Osteocyte (in vitro differentiated cells): Measurements from ENCODE around the gene ALG1. TPM values are rescaled to one million over a fixed set of nuclear protein-coding genes. Genes with fewer than 3 reads are reported as not detected.
"Not testable (repeated sequence)": the region's sequence is repeated elsewhere in the genome, so short reads cannot be mapped to it uniquely, and the experiment has no call there.

ENCODE experiments used
- DNase-seq: peaks from one replicate; pipeline ENCODE4 v3.0.0; 2021; ENCODE audit warnings: mixed read lengths; ENCODE audit not compliant: unreplicated experiment; ENCODE audit errors: extremely low spot score
- H3K27ac Mint-ChIP-seq: one replicate; pipeline ENCODE4 v1.8.0; 2021; ENCODE audit warnings: mild to moderate bottlenecking, mixed read lengths; ENCODE audit not compliant: unreplicated experiment
- H3K27me3 Mint-ChIP-seq: one replicate; pipeline ENCODE4 v1.8.0; 2021; ENCODE audit warnings: mixed read lengths; ENCODE audit not compliant: unreplicated experiment
- H3K36me3 Mint-ChIP-seq: one replicate; pipeline ENCODE4 v1.8.0; 2021; ENCODE audit warnings: mixed read lengths; ENCODE audit not compliant: unreplicated experiment
- H3K4me1 Mint-ChIP-seq: one replicate; pipeline ENCODE4 v1.8.0; 2021; ENCODE audit warnings: mixed read lengths; ENCODE audit not compliant: unreplicated experiment
- H3K4me3 Mint-ChIP-seq: one replicate; pipeline ENCODE4 v1.8.0; 2021; ENCODE audit warnings: mild to moderate bottlenecking, moderate library complexity, mixed read lengths; ENCODE audit not compliant: unreplicated experiment
- H3K9me3 Mint-ChIP-seq: one replicate; pipeline ENCODE4 v1.8.0; 2021; ENCODE audit warnings: mixed read lengths; ENCODE audit not compliant: unreplicated experiment
- CTCF ChIP-seq: fragments of 200-600 bp; sonication (generic); IDR thresholded peaks from 2 replicates; pipeline ENCODE4 v1.5.0; 2021; ENCODE audit warnings: antibody characterized with exemption, mild to moderate bottlenecking, moderate library complexity
- total RNA-seq: library from RNA; stranded (reverse); gene quantifications from 2 replicates; pipeline ENCODE4 v1.2.1, GENCODE V29; 2021

ALG1 gene
- total RNA-seq, 1 donor from 2014 or later = 31.6 TPM

DNA sequence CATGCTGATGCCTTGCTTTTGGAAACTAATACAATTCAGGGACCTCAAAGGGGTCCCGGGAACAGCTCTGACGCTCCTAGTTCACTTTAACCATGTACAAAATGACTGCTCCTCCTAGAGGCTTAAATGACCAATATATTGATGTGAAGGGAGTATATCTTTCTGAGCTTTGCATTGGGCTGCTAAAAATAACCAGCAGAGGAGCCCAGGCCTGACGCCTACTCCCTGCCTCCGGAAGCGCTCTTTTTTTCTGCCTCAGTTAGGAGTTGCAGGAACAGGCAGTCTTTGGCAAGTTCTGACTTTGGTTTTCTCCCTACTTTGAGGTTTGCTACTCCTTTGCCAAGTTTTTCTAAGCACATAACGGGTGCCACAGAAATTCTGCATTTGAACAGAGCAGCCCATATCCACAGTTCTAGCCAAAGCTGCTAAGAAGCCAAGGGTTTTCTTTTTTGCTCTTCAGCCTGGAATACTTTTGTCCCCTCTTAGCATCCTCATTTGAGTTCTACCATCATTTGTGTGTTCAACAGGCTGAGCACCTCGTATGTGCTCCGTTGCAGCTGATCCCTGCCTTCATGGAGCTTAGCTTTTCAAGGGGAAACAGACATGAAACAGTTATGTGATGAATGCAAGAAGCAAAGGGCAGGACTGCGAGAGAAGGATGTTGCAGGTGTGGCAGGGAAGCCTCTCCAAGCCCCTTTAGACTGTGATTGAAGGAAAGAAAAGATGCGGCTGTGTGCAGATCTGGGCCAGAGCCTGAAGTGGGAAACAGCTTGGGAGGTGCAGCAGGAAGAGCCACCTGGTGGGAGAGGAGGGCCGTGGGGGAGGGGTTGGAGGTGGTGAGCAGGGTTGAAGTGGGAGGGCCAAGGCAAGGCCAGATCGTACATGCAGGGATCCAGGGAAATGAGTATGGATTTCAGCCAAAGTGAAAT is 35.2 kb upstream of the ALG1 start:
- Mint-ChIP-seq H3K4me3 (no peak overlapping the region), H3K27ac (no peak overlapping the region)

GRCh38 chr16:5040451-5040850 is 31.2 kb upstream of the ALG1 start:
- Mint-ChIP-seq H3K4me1 (no peaks in the 10 kb centered on the region), H3K27ac (no peak overlapping the region), H3K9me3 (no peaks in the 10 kb centered on the region), H3K36me3 (no peaks in the 10 kb centered on the region), H3K27me3 (peaks cover 14% of the 10 kb centered on the region), H3K4me3 (no peak overlapping the region)
- no peak for TF ChIP-seq CTCF
- no peak for DNase-seq

More for the DNA sequence above, 35.2 kb upstream of the ALG1 start:
- no peaks in the 10 kb centered on the region for H3K9me3 Mint-ChIP-seq
- H3K4me1 Mint-ChIP-seq = peaks cover 17% of the 10 kb centered on the region
- H3K36me3 Mint-ChIP-seq = no peaks in the 10 kb centered on the region
- peaks cover 8% of the 10 kb centered on the region for H3K27me3 Mint-ChIP-seq
- no peak for DNase-seq
- TF ChIP-seq CTCF = no peak

- Mint-ChIP-seq H3K27me3 (peaks cover 13% of the 10 kb centered on the region), H3K27ac (no peak overlapping the region), H3K36me3 (no peaks in the 10 kb centered on the region), H3K9me3 (no peaks in the 10 kb centered on the region), H3K4me1 (no peaks in the 10 kb centered on the region), H3K4me3 (no peak overlapping the region)
- TF ChIP-seq CTCF = no peak
- DNase-seq = no peak
These were observed 30.0 kb upstream of the ALG1 start for GRCh38 chr16:5041600-5042133.

DNA sequence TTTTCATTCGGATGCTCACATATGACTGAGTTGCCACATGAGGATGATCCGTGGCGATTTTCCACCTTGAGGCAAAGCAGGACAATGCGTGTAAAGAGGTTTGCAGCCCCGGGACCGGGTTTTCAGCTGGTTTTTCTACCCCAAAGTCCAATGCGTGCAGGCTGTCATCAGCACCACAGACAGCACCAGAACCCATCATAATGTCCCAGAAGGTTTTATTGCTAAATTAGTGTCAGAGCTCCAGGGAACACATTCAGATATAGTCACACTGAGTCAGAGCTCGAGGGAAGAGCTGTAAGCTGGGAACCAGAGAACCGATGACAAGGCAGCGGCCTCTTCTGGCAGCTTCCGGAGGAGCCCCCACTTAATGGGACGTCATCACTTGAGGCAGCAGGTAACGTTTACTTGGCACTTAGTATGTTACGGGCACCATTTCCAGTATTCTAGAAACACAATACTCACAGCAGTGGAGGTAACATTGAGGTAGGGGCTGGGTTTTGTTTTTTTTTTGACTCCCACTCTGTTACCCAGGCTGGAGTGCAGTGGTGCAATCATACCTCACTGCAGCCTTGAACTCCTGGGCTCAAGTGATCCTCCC is 29.0 kb upstream of the ALG1 start:
- no peaks in the 10 kb centered on the region for H3K36me3 Mint-ChIP-seq
- DNase-seq = no peak
- H3K4me3 Mint-ChIP-seq = no peak overlapping the region
- peaks cover 15% of the 10 kb centered on the region for H3K27me3 Mint-ChIP-seq
- no peak for TF ChIP-seq CTCF
- H3K4me1 Mint-ChIP-seq = no peaks in the 10 kb centered on the region
- H3K9me3 Mint-ChIP-seq = no peaks in the 10 kb centered on the region
- no peak overlapping the region for H3K27ac Mint-ChIP-seq

- no peak overlapping the region for H3K27ac Mint-ChIP-seq
- H3K4me1 Mint-ChIP-seq = no peaks in the 10 kb centered on the region
- no peaks in the 10 kb centered on the region for H3K36me3 Mint-ChIP-seq
- no peak for DNase-seq
- no peak for TF ChIP-seq CTCF
- no peaks in the 10 kb centered on the region for H3K9me3 Mint-ChIP-seq
- H3K27me3 Mint-ChIP-seq = peaks cover 25% of the 10 kb centered on the region
- no peak overlapping the region for H3K4me3 Mint-ChIP-seq
These were observed 27.6 kb upstream of the ALG1 start for GRCh38 chr16:5044011-5044540.

- not testable (repeated sequence) for H3K27ac Mint-ChIP-seq, H3K4me3 Mint-ChIP-seq, DNase-seq, H3K9me3 Mint-ChIP-seq, H3K36me3 Mint-ChIP-seq, H3K4me1 Mint-ChIP-seq
- peaks cover 27% of the 10 kb centered on the region for H3K27me3 Mint-ChIP-seq
These were observed 27.1 kb upstream of the ALG1 start for GRCh38 chr16:5044581-5044980.
